Gastroesophageal sphincter (tissue), 3 donors: ENCODE measurements around the gene CASP2.

Experiments
- EP300 ChIP-seq: sonication (generic); formaldehyde crosslinking; IDR thresholded peaks from one replicate; pipeline ENCODE4 v1.6.1; 2017; ENCODE audit warnings: antibody characterized with exemption, mild to moderate bottlenecking
- POLR2A ChIP-seq, 2 donors: fragments of 450-650 bp; IDR thresholded peaks; one replicate each; pipeline ENCODE4 v1.6.1; 2017; ENCODE audit warnings: antibody characterized with exemption in 2 of 2, mild to moderate bottlenecking in 2 of 2, moderate library complexity in 1 of 2
- POLR2AphosphoS5 ChIP-seq: sonication (generic); formaldehyde crosslinking; IDR thresholded peaks from one replicate; pipeline ENCODE4 v1.6.1; 2017; ENCODE audit warnings: antibody characterized with exemption
- TF ChIP-seq, protein P1 (sequence below), 4 experiments: fragments of 200-600 bp in 2 of 4; fragments of 450-650 bp in 2 of 4; sonication (generic) in 1 of 4; IDR thresholded peaks; one replicate each; pipeline ENCODE4 v1.5.1; 2017 to 2019; ENCODE audit warnings: antibody characterized with exemption in 4 of 4, mild to moderate bottlenecking in 2 of 4, moderate library complexity in 2 of 4

DNA sequence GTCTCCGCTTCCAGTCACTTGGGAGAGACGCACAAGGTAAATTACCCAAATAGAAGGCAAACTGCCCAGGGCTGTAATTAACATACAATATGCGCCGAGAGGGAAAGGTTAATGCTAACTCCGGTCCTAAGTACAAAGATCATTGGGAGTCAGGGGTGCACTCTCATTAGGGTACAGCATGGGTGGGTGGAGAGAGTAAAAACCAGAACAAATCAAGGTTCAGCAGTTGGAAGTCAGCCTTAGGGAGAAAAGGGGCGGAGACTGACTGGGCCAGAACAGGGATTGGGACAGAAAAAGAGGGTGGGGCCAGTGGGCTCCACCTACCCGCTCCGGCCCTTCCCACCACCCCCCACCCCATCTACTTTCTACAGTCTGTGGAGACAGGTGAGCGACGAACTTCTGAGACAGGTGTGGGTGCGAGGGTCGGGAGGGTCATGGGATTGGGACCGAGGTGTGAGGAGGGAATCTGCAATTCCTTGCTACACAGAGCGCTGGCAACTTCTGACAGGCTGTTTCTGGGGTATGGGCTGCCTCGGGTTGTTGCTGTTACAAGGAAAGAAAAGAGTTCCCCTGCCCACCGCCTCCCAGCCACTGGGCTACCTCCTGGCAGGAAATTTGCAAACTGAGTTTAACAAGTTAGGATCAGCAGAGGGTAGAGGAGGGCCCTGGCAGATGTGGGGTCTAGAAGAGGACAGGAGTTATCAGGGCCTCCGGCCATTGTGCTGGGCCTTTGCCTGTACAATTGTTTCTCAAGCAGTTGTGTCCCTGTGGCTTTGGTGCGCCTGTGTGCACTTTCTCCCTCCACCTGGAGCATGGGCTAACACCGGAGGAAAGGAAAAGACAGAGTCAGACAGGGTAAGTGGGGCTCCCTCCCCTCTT is 3.3 kb upstream of the CASP2 start, which contains the start of gene TMEM139:
- TF ChIP-seq, protein P1, sequence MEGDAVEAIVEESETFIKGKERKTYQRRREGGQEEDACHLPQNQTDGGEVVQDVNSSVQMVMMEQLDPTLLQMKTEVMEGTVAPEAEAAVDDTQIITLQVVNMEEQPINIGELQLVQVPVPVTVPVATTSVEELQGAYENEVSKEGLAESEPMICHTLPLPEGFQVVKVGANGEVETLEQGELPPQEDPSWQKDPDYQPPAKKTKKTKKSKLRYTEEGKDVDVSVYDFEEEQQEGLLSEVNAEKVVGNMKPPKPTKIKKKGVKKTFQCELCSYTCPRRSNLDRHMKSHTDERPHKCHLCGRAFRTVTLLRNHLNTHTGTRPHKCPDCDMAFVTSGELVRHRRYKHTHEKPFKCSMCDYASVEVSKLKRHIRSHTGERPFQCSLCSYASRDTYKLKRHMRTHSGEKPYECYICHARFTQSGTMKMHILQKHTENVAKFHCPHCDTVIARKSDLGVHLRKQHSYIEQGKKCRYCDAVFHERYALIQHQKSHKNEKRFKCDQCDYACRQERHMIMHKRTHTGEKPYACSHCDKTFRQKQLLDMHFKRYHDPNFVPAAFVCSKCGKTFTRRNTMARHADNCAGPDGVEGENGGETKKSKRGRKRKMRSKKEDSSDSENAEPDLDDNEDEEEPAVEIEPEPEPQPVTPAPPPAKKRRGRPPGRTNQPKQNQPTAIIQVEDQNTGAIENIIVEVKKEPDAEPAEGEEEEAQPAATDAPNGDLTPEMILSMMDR (IDR thresholded peaks at IDR 0.05), result no peak
- TF ChIP-seq POLR2A (IDR thresholded peaks at IDR 0.05) (no peak), POLR2AphosphoS5 (no peak), EP300 (no peak)
